Measurements from ENCODE around the gene ASTN2.
A peak's percentile ranks its signal among the peaks of the same experiment; 100 is the strongest.

The ASTN2 gene

DNA sequence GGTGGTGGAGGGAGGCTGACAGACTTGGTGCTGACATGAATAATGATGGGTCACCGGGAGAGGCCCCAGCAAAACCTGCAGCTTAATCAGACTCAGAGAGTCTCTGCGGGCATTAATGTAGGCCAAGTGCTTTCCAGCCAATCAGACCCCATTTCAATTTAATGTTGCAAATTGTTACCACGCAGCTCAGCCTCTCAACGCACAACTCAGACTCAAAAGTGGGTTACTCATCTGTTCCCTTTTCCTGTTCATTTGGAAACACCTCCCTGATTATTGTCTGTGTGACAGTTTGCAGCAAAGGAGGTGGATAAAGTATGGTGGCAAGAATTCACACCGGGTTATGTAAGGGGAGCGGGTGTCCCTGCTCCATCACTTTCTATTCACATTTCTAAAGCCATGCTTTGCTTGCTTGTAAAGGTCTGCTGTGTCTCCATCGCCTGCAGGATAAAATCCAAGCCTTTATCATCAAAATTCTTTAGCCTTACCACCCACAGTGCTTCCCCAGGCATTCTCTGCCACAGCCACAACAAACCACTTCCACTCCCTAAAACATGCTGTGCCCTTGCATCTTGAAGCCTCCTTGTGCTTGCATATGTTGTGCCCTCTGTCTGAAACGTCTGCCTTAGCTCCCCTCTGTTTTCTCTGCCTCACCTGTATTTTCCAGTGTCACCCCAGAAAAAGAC, 156.5 kb downstream of the ASTN2 start:
- DNase-seq (ENCODE audit: insufficient read length, low spot score) (no peak), FAIRE-seq (no peak)
- TF ChIP-seq, protein P1, sequence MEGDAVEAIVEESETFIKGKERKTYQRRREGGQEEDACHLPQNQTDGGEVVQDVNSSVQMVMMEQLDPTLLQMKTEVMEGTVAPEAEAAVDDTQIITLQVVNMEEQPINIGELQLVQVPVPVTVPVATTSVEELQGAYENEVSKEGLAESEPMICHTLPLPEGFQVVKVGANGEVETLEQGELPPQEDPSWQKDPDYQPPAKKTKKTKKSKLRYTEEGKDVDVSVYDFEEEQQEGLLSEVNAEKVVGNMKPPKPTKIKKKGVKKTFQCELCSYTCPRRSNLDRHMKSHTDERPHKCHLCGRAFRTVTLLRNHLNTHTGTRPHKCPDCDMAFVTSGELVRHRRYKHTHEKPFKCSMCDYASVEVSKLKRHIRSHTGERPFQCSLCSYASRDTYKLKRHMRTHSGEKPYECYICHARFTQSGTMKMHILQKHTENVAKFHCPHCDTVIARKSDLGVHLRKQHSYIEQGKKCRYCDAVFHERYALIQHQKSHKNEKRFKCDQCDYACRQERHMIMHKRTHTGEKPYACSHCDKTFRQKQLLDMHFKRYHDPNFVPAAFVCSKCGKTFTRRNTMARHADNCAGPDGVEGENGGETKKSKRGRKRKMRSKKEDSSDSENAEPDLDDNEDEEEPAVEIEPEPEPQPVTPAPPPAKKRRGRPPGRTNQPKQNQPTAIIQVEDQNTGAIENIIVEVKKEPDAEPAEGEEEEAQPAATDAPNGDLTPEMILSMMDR (IDR thresholded peaks at IDR 0.05; ENCODE audit: insufficient read depth, missing control alignments): no peak

DNA sequence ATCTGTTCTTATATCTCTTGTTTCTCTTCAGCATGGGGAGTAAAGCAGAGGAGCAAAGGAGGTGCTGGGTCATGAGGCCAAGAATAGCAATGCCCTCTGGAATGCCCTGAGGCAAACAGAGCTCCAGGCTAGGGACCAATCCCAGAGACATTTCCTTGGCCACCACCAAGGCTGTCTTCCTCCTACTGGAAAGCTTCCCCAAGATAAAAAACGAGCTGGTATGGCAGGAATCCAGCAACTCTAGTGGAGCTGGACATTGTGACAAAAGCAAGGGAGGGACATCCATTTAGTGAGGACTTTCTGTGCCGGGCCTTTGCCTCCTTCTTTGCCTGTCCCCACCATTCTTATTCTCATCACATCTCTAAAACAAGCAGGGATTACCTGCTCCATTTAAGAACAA, 161.6 kb downstream of the ASTN2 start:
- TF ChIP-seq, protein P1 (IDR thresholded peaks at IDR 0.05; ENCODE audit: insufficient read depth, missing control alignments): no peak
- FAIRE-seq (no peak), DNase-seq (ENCODE audit: insufficient read length, low spot score) (no peak)

DNA sequence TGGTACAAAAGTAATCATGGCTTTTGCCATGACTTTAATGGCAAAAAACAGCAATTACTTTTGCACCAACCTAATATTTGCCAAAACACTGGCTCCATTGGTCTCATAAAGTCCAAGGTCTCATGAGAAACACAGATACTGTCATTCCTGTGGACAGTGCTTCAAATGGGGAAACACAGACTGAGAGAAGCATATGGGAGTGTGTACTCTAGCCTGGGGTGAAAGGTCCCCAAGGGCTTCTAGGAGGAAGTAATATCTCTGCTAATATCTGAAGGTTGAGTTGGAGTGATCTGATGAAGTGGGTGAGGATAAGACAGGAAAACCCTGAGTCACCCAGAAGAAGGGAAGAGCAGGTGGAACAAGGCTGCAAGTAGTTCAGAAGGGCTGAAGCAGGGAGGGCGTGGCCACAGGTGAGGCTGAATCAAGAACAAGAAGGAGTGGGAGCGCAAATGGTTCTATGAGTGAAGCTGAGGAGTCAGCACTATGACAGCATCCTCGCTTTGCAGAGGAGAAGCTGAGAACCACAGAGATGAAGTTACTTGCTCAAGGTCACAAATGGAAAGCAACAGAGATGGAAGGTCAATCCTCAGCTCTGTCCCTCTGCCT, 164.1 kb downstream of the ASTN2 start:
- DNase-seq (ENCODE audit: insufficient read length, low spot score) (no peak), FAIRE-seq (no peak)
- TF ChIP-seq, protein P1 (IDR thresholded peaks at IDR 0.05; ENCODE audit: insufficient read depth, missing control alignments): no peak

GRCh38 chr9:117249799-117250198, 165.1 kb downstream of the ASTN2 start:
- TF ChIP-seq, protein P1 (IDR thresholded peaks at IDR 0.05; ENCODE audit: insufficient read depth, missing control alignments): no peak
- DNase-seq (ENCODE audit: insufficient read length, low spot score) (no peak), FAIRE-seq (no peak)

GRCh38 chr9:117247266-117247665, 167.6 kb downstream of the ASTN2 start:
- FAIRE-seq (no peak), DNase-seq (ENCODE audit: insufficient read length, low spot score) (peak; percentile 20)
- TF ChIP-seq, protein P1 (IDR thresholded peaks at IDR 0.05; ENCODE audit: insufficient read depth, missing control alignments): peak; percentile 61

- DNase-seq (ENCODE audit: insufficient read length, low spot score) (no peak), FAIRE-seq (no peak)
- TF ChIP-seq, protein P1 (IDR thresholded peaks at IDR 0.05; ENCODE audit: insufficient read depth, missing control alignments): no peak
Measured at GRCh38 chr9:117245175-117245829, 169.6 kb downstream of the ASTN2 start.

GRCh38 chr9:117242082-117242481, 172.8 kb downstream of the ASTN2 start:
- TF ChIP-seq, protein P1 (IDR thresholded peaks at IDR 0.05; ENCODE audit: insufficient read depth, missing control alignments): no peak
- DNase-seq (ENCODE audit: insufficient read length, low spot score): no peak
- FAIRE-seq: no peak
